Stimulated activated CD4-positive, alpha-beta T cell treated with anti-CD3 and anti-CD28 coated beads, Interleukin-4, amount 100 ng/mL, for 48 hours (primary cell): Measurements from ENCODE around the gene KRTAP1-4.
"Not testable (repeated sequence)": the region's sequence is repeated elsewhere in the genome, so short reads cannot be mapped to it uniquely, and the experiment has no call there.

Experiments
- DNase-seq, 2 donors: peaks; one replicate each; pipeline ENCODE4 v3.0.0-alpha.2; 2020; ENCODE audit warnings: low read depth in 2 of 2

Gene KRTAP1-4

GRCh38 chr17:41029633-41030245 is at the start of gene KRTAP1-4:
Gene KRTAP1-4 (minus strand): TSS chr17:41030195. CDS start chr17:41030078, 117 bp downstream.
- no peak for DNase-seq

- DNase-seq: no peak
These were observed 46.8 kb upstream of the KRTAP1-4 start for GRCh38 chr17:41076788-41077187.

- DNase-seq: no peak
These were observed 43.7 kb upstream of the KRTAP1-4 start for GRCh38 chr17:41073676-41074075.

- DNase-seq: no peak
These were observed 41.8 kb upstream of the KRTAP1-4 start for GRCh38 chr17:41071606-41072360.

GRCh38 chr17:41069031-41069430 is 39.0 kb upstream of the KRTAP1-4 start:
- DNase-seq: no peak

GRCh38 chr17:41067281-41067680 is 37.3 kb upstream of the KRTAP1-4 start:
- DNase-seq: no peak

GRCh38 chr17:41065829-41066624 is 36.0 kb upstream of the KRTAP1-4 start, which contains the start of gene KRTAP2-4:
Gene KRTAP2-4 (minus strand): TSS chr17:41065879. CDS start chr17:41065845, 34 bp downstream.
- no peak for DNase-seq

- not testable (repeated sequence) for DNase-seq
These were observed 35.2 kb upstream of the KRTAP1-4 start for GRCh38 chr17:41065016-41065689.

- DNase-seq: no peak
These were observed 34.3 kb upstream of the KRTAP1-4 start for GRCh38 chr17:41064301-41064700.

- no peak for DNase-seq
These were observed 33.5 kb upstream of the KRTAP1-4 start for GRCh38 chr17:41063449-41063848.

- no peak for DNase-seq
These were observed 32.0 kb upstream of the KRTAP1-4 start for GRCh38 chr17:41061964-41062363.

GRCh38 chr17:41060052-41060604 is 30.1 kb upstream of the KRTAP1-4 start, which contains the start of gene KRTAP2-3:
Gene KRTAP2-3 (minus strand): TSS chr17:41060114. CDS start chr17:41060050, 64 bp downstream.
- no peak for DNase-seq

- not testable (repeated sequence) for DNase-seq
These were observed 29.5 kb upstream of the KRTAP1-4 start for GRCh38 chr17:41059276-41060051.

- no peak for DNase-seq
These were observed 28.7 kb upstream of the KRTAP1-4 start for GRCh38 chr17:41058741-41059140.

- DNase-seq: no peak
These were observed 27.6 kb upstream of the KRTAP1-4 start for GRCh38 chr17:41057547-41057946.

GRCh38 chr17:41055130-41055529 is 25.1 kb upstream of the KRTAP1-4 start, which contains the start of gene KRTAP2-2:
Gene KRTAP2-2 (minus strand): TSS chr17:41055230. CDS start chr17:41055211, 19 bp downstream.
- DNase-seq: not testable (repeated sequence)

- DNase-seq: not testable (repeated sequence)
These were observed 24.6 kb upstream of the KRTAP1-4 start for GRCh38 chr17:41054556-41054955.

- no peak for DNase-seq
These were observed 24.0 kb upstream of the KRTAP1-4 start for GRCh38 chr17:41054025-41054424.

- DNase-seq: no peak
These were observed 22.6 kb upstream of the KRTAP1-4 start for GRCh38 chr17:41052566-41052965.

GRCh38 chr17:41049110-41049509 is 19.1 kb upstream of the KRTAP1-4 start:
- no peak for DNase-seq
